Loucy (cell line): Measurements from ENCODE around the gene SAC3D1.

ENCODE experiments used
- CTCF ChIP-seq: fragments of 200-600 bp; sonication (generic); conservative IDR thresholded peaks from 2 replicates; pipeline ENCODE4 v1.5.1; 2014; ENCODE audit warnings: mild to moderate bottlenecking, antibody characterized with exemption, low read length
- EZH2phosphoT487 ChIP-seq: fragments of 200-600 bp; IDR thresholded peaks from 2 replicates; pipeline ENCODE4 v1.6.1; 2018; ENCODE audit warnings: antibody characterized with exemption, mild to moderate bottlenecking, moderate library complexity, borderline replicate concordance

GRCh38 chr11:65064847-65065240 is 23.8 kb downstream of the SAC3D1 start:
- TF ChIP-seq CTCF = no peak
- TF ChIP-seq EZH2phosphoT487 = no peak
